HUES64 (cell line): Measurements from ENCODE around the gene SPTLC3.

Experiments used
- H3K27ac ChIP-seq: 2 replicates; pipeline ENCODE4 v1.7.0; 2013; ENCODE audit warnings: low read depth, low read length, inconsistent platforms
- H3K27me3 ChIP-seq: 2 replicates; pipeline ENCODE4 v1.6.1; 2013; ENCODE audit warnings: mild to moderate bottlenecking, low read length; ENCODE audit not compliant: insufficient read depth
- H3K36me3 ChIP-seq: 2 replicates; pipeline ENCODE4 v1.6.1; 2013; ENCODE audit warnings: mild to moderate bottlenecking, low read length; ENCODE audit not compliant: insufficient read depth
- H3K4me1 ChIP-seq: 2 replicates; pipeline ENCODE4 v1.6.1; 2013; ENCODE audit warnings: mild to moderate bottlenecking, low read length, moderate library complexity; ENCODE audit not compliant: insufficient read depth
- H3K4me3 ChIP-seq: 2 replicates; pipeline ENCODE4 v1.5.1; 2013; ENCODE audit warnings: mild to moderate bottlenecking, low read length, moderate library complexity
- H3K9ac ChIP-seq: 2 replicates; pipeline ENCODE4 v1.6.1; 2013; ENCODE audit warnings: mild to moderate bottlenecking, low read depth, low read length
- H3K9me3 ChIP-seq: 2 replicates; pipeline ENCODE4 v1.6.1; 2013; ENCODE audit warnings: low read depth, low read length; ENCODE audit not compliant: insufficient read depth
- WGBS: fragments of 150-250, 120-280 bp; methylation state at CpG from one replicate; pipeline ENCODE4 v1.1.7; 2013; ENCODE audit warnings: missing lambda C conversion rate; 5-methylcytosine and 5-hydroxymethylcytosine counted together

SPTLC3 gene

DNA sequence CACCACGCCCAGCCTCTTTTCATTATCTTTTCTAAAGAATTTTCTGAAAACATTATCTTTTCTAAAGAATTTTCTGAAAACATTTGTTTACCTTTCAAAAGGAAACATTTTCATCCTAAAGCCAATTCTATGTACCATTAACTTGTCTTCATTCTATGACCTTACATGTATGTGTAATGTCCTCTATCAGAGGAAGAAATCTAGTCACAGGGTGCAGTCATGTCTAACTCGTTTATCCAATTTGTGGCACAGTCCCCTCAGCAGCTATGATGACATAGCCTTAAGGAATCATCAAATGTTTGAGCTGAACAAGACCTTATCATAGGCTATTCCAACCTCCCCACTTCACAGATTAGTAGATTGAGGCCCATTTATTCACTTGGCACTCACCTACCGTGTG lies 21.5 kb upstream of the SPTLC3 start:
- H3K27me3 ChIP-seq = no peaks in the 10 kb centered on the region
- no peak overlapping the region for H3K4me3 ChIP-seq
- no peak overlapping the region for H3K27ac ChIP-seq
- no peaks in the 10 kb centered on the region for H3K36me3 ChIP-seq
- no peak overlapping the region for H3K9ac ChIP-seq
- 0 out of 2 replicates have a peak, but pooled peaks cover 4% of the 10 kb centered on the region for H3K4me1 ChIP-seq
- H3K9me3 ChIP-seq = no peaks in the 10 kb centered on the region
- WGBS = 99% methylated on average over 3 of the region's 3 CpGs

DNA sequence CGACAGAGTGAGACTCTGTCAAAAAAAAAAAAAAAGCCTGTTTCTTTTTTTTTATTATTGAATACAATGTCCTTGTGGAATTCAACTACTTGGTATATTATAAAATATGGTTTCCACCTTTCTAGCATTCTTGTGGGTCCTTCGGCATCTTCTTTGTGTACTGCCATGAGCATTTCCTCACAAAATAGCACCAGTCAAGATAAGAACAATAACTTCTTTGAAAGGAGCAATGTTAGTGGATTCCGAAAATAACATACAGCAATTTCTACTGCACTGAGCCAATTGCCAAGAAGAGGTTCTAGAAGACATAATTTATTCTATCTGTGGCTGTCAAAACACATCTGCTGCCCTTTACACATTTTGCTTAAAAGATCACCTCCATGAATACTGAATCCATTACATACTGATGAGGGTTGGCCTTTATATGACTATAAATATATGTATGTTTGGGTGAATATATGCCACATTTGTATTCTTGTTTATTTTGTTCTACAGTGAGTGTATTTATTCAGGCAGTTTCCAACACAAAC lies 19.1 kb upstream of the SPTLC3 start:
- H3K27ac ChIP-seq = no peak overlapping the region
- no peaks in the 10 kb centered on the region for H3K9me3 ChIP-seq
- H3K27me3 ChIP-seq = no peaks in the 10 kb centered on the region
- H3K9ac ChIP-seq = no peak overlapping the region
- 96% methylated on average over 3 of the region's 3 CpGs for WGBS
- no peaks in the 10 kb centered on the region for H3K36me3 ChIP-seq
- 0 out of 2 replicates have a peak, but pooled peaks cover 4% of the 10 kb centered on the region for H3K4me1 ChIP-seq
- H3K4me3 ChIP-seq = no peak overlapping the region

DNA sequence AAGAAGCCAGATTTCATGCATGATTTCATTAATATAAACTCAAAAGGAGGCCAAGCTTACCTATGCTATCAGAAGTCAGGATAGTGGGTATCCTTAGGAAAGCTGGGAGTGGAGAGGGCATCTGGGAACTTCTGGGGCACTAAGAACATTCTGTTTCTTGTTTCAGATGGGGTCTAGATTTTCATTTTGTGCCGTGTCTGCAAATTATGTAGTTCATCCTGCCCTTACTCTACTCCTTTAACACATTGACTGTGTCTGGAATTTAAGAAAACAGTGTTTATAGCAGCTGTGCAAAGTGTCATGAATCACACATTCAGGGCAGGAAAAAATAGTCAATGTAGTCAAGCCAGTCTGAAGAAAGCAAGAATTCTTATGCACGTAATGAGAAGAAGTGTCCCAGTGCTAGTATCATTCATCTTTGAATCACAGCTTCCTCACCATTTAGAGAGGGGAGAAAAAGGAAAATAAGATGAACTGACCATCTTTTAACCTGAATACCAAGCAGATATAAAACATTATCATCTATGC lies 11.6 kb upstream of the SPTLC3 start:
- WGBS = 94% methylated on average over 2 of the region's 2 CpGs
- H3K27ac ChIP-seq = no peak overlapping the region

DNA sequence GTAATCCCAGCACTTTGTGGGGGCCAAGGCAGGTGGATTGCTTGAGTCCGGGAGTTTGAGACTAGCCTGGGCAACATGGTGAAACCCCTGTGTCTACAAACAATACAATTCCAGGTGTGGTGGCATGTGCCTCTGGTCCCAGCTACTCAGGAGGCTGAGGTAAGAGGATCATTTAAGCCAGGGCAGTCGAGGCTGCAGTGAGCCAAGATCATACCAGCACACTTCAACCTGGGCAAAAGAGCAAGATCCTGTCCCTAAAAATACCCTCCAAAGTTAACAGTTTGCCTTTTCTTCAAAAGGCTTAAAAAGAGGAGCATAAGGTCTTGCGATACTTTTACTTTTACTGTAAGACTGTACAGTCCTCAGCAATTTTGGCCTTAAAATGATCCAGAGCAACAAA lies 10.7 kb upstream of the SPTLC3 start:
- H3K9me3 ChIP-seq = no peaks in the 10 kb centered on the region
- H3K4me3 ChIP-seq = no peak overlapping the region
- H3K36me3 ChIP-seq = no peaks in the 10 kb centered on the region
- H3K9ac ChIP-seq = no peak overlapping the region
- WGBS = 90% methylated on average over 3 of the region's 3 CpGs
- H3K27me3 ChIP-seq = no peaks in the 10 kb centered on the region
- no peak overlapping the region for H3K27ac ChIP-seq
- no peaks in the 10 kb centered on the region; the same call in 1 of the 2 replicates for H3K4me1 ChIP-seq

More for the DNA sequence above, 11.6 kb upstream of the SPTLC3 start:
- H3K4me3 ChIP-seq = no peak overlapping the region
- no peaks in the 10 kb centered on the region for H3K36me3 ChIP-seq
- H3K9me3 ChIP-seq = no peaks in the 10 kb centered on the region
- no peaks in the 10 kb centered on the region for H3K27me3 ChIP-seq
- H3K9ac ChIP-seq = no peak overlapping the region
- no peaks in the 10 kb centered on the region; the same call in 1 of the 2 replicates for H3K4me1 ChIP-seq

DNA sequence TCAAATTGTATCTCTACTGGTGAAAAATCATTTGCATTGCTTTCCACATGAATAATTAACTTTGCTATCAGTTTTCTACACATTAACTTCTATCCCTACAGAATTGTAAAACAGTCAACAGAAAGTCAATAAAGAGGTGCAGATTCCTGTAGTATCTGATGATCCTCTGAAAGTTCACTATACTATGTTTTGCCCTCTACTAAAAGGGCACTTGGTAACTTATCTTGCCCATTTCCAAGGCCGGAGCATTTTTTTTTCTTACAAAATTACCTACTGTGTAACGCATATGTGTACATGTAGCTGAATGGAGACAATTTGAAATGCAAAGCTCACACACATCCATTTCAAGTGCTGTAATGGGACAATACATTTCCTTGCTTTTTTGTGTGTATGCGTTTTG lies 9.6 kb upstream of the SPTLC3 start:
- Histone ChIP-seq H3K27me3 (no peaks in the 10 kb centered on the region), H3K4me3 (no peak overlapping the region), H3K4me1 (no peaks in the 10 kb centered on the region; the same call in 1 of the 2 replicates), H3K27ac (no peak overlapping the region), H3K36me3 (no peaks in the 10 kb centered on the region), H3K9ac (no peak overlapping the region), H3K9me3 (no peaks in the 10 kb centered on the region)
- WGBS = no CpG with 5 or more reads among the region's 3 CpGs

DNA sequence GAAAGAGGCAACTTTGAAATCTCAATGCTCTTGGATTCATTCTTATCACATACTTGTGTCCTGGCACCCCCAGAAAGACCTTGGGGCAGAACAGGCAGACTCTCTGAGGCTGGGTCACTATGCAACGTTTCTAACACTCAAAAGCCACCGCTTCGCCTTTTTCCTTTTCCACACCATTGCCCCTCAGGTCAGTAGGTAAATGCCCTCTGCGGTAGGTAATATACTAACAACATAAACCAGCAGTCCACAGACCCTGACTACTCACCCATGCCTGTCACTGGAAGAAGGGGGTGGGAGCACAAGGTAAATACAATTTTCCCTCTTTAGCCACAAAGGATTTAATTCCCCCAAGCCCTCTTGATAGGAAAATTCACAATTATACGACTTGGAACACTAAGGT lies 6.5 kb upstream of the SPTLC3 start:
- Histone ChIP-seq H3K36me3 (no peaks in the 10 kb centered on the region), H3K4me3 (no peak overlapping the region), H3K9ac (no peak overlapping the region), H3K27ac (no peak overlapping the region), H3K4me1 (no peaks in the 10 kb centered on the region), H3K27me3 (no peaks in the 10 kb centered on the region), H3K9me3 (no peaks in the 10 kb centered on the region)
- 92% methylated on average over 5 of the region's 5 CpGs for WGBS

DNA sequence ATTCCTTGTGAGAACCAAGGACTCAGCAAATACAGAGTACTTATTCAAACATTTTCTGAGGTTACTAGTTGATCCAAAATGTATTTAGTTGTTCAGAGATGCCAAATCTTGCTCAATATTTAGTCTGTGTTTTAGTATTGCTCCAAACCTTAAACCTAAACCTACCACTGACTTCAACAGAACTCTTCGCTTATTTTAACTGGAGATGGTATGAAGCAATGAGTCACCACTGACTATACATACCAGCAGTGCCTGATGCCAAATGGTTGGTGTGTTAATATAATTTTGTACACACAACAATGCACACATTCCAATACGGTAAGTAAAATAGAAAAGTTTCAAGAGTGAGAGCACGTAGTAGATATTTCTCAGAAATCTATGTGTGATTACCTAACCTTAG lies 1.9 kb upstream of the SPTLC3 start:
- Histone ChIP-seq H3K4me1 (peaks cover 6% of the 10 kb centered on the region), H3K9me3 (no peaks in the 10 kb centered on the region), H3K9ac (no peak overlapping the region), H3K27ac (no peak overlapping the region), H3K36me3 (no peaks in the 10 kb centered on the region), H3K4me3 (no peak overlapping the region), H3K27me3 (no peaks in the 10 kb centered on the region)
- WGBS = no CpG with 5 or more reads among the region's 3 CpGs

DNA sequence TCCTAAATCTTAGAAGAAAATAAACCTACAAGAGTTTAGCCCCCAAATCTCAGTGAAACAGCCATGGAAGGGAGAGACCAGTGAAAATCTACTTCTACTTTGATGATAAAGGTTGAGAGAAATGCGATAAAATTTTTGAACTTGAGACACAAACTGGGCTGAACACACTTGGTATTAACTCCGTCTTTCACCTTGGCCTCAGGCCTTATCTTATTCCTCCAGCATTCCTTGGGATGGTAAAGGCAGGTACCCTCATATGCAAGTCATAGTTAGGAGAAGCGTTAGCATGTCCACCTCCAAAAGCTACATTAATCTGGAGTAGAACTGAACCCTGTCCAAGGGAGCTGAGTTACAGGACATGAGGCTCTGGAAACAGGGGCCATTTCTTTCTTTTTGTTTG lies 1.2 kb upstream of the SPTLC3 start:
- no peaks in the 10 kb centered on the region for H3K27me3 ChIP-seq
- no peaks in the 10 kb centered on the region for H3K36me3 ChIP-seq
- H3K9me3 ChIP-seq = no peaks in the 10 kb centered on the region
- H3K9ac ChIP-seq = no peak overlapping the region
- H3K4me1 ChIP-seq = peaks cover 8% of the 10 kb centered on the region
- no peak overlapping the region for H3K27ac ChIP-seq
- WGBS = 63% methylated on average over 3 of the region's 3 CpGs
- no peak overlapping the region for H3K4me3 ChIP-seq

DNA sequence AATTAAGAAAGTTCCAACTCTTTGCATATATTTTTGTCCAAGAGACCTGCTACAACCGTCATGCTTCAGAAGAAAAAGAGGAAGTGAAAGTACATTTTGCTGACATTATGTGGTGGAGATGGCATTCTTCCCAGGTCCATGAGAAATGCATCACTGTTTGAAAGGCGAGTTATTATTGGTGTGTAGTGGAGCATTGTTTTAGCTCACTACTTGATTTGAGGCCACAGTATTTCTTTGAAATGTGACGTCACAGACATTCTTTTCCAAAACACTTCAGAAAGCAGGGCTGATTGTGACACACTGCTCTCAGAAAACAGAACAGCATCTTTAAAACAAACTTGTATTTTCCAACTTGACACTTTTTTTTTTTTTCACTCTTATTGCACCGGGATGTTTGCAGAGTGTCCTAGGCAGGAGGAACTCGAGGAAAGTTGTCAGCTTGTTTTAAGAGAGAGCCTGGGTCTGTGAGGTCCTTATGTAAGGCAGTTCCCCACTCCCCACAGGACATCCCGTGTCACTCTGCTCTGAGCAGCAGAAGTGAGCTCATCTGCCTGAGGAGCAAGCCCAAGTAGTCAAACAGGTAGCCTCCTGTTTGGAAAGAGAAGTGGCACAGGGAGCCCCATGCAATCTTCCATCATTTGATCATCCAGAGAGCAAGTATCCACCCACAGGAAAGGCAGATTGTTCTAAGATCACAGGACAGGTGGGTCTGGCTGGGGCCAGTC lies 1.1 kb downstream of the SPTLC3 start:
- H3K4me3 ChIP-seq = no peak overlapping the region

DNA sequence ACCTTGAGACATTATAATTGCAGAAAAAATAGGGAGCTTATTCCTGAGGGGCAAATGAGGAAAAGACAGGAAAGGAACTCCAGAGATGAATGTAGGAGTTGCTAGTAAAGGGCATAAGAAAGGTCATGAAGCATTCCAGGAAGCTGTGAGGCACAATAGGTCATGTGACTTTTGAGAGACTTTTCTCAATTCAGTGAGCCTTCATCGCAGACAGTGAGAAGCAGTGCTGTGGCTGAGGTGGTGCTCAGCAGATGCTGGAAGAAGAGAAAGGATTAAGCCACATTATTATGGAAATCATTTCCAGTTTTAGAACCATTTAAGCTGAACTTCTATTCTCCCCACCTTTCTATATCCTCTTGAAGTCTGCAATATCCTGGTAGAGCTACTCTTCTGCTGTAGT lies 4.1 kb downstream of the SPTLC3 start:
- WGBS = 48% methylated on average over 1 of the region's 1 CpG

More for the DNA sequence above, 1.1 kb downstream of the SPTLC3 start:
- WGBS = 93% methylated on average over 6 of the region's 6 CpGs
- H3K27me3 ChIP-seq = no peaks in the 10 kb centered on the region
- peaks cover 20% of the 10 kb centered on the region for H3K4me1 ChIP-seq
- no peak overlapping the region for H3K27ac ChIP-seq
- no peaks in the 10 kb centered on the region for H3K36me3 ChIP-seq
- H3K9ac ChIP-seq = no peak overlapping the region
- no peaks in the 10 kb centered on the region for H3K9me3 ChIP-seq

DNA sequence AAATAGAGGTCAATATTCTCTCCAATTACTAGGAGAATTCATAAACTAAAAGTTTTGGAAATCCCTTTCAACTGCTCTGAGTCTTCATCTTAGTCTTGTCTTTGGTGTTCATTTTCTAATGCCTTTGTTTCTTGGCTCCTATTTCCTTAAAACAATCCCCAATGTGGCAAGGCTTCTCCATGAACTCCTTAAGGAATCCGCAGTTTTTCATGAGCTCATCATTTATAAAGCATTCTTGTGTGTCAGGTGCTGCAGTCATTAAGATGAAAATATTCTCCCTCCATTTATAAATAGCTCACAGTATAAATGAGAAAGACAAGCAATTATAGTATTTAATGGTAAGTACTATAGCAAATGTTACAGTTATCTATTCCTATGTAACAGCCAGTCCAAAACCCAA lies 4.6 kb downstream of the SPTLC3 start:
- H3K4me3 ChIP-seq = no peak overlapping the region
- no peaks in the 10 kb centered on the region for H3K36me3 ChIP-seq
- H3K9me3 ChIP-seq = no peaks in the 10 kb centered on the region
- peaks cover 20% of the 10 kb centered on the region for H3K4me1 ChIP-seq
- 100% methylated on average over 1 of the region's 1 CpG for WGBS
- H3K9ac ChIP-seq = no peak overlapping the region
- no peak overlapping the region for H3K27ac ChIP-seq
- H3K27me3 ChIP-seq = no peaks in the 10 kb centered on the region

More for the DNA sequence above, 4.1 kb downstream of the SPTLC3 start:
- Histone ChIP-seq H3K4me3 (no peak overlapping the region), H3K36me3 (no peaks in the 10 kb centered on the region), H3K4me1 (peaks cover 20% of the 10 kb centered on the region), H3K27me3 (no peaks in the 10 kb centered on the region), H3K27ac (no peak overlapping the region), H3K9me3 (no peaks in the 10 kb centered on the region), H3K9ac (no peak overlapping the region)
